ENCODE measurements around the gene FMN1. TPM values are rescaled to one million over a fixed set of nuclear protein-coding genes. Genes with fewer than 3 reads are reported as not detected.

Gene FMN1
- total RNA-seq, 4 donors from 2014 or later: 5.1 to 13.3 (median 9.0) TPM

GRCh38 chr15:33101036-33101435, 93.5 kb downstream of the FMN1 start:
- no peak overlapping the region for H3K4me3 ChIP-seq
- WGBS, 2 donors (ENCODE audit: low coverage in 1 of 2): 86 to 88% methylated on average over 3 of the region's 3 CpGs
- no peaks in the 10 kb centered on the region for H3K4me1 ChIP-seq
- no peak for TF ChIP-seq EP300 (IDR thresholded peaks at IDR 0.05)
- no peak for TF ChIP-seq POLR2AphosphoS5 (IDR thresholded peaks at IDR 0.05)
- TF ChIP-seq, protein P1, sequence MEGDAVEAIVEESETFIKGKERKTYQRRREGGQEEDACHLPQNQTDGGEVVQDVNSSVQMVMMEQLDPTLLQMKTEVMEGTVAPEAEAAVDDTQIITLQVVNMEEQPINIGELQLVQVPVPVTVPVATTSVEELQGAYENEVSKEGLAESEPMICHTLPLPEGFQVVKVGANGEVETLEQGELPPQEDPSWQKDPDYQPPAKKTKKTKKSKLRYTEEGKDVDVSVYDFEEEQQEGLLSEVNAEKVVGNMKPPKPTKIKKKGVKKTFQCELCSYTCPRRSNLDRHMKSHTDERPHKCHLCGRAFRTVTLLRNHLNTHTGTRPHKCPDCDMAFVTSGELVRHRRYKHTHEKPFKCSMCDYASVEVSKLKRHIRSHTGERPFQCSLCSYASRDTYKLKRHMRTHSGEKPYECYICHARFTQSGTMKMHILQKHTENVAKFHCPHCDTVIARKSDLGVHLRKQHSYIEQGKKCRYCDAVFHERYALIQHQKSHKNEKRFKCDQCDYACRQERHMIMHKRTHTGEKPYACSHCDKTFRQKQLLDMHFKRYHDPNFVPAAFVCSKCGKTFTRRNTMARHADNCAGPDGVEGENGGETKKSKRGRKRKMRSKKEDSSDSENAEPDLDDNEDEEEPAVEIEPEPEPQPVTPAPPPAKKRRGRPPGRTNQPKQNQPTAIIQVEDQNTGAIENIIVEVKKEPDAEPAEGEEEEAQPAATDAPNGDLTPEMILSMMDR (IDR thresholded peaks at IDR 0.05): no peak
- TF ChIP-seq POLR2A (IDR thresholded peaks at IDR 0.05): no peak
- H3K36me3 ChIP-seq: no peaks in the 10 kb centered on the region
- no peak overlapping the region for H3K27ac ChIP-seq
- H3K9me3 ChIP-seq: no peaks in the 10 kb centered on the region
- no peaks in the 10 kb centered on the region for H3K27me3 ChIP-seq
- no peak for ATAC-seq

DNA sequence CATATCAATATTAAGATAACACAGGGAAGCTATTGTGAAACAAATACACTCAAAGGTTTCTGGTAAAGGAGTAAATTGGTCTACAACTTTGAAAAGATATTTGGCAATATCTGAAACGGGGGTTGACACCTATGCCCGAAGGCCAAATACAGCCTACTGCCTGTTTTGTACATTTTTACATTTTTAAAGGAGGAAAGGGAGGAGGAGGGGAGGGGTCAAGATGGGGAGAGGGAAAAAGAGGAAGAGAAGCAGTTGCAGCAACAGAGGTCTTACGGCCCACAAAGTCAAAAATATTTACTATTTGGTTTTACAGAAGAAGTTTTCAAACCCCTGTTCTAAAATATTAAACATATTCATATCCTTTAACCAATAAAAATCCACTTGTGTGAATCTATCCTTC, 94.2 kb downstream of the FMN1 start:
- Histone ChIP-seq H3K36me3 (no peaks in the 10 kb centered on the region), H3K9me3 (no peaks in the 10 kb centered on the region), H3K4me1 (no peaks in the 10 kb centered on the region), H3K27me3 (no peaks in the 10 kb centered on the region), H3K4me3 (no peak overlapping the region), H3K27ac (no peak overlapping the region)
- no peak for TF ChIP-seq POLR2AphosphoS5 (IDR thresholded peaks at IDR 0.05)
- TF ChIP-seq, protein P1 (IDR thresholded peaks at IDR 0.05): no peak
- TF ChIP-seq POLR2A (IDR thresholded peaks at IDR 0.05): no peak
- TF ChIP-seq EP300 (IDR thresholded peaks at IDR 0.05): no peak
- 79 to 87% methylated on average over 3 of the region's 3 CpGs for WGBS, 2 donors (ENCODE audit: low coverage in 1 of 2)
- ATAC-seq: no peak

DNA sequence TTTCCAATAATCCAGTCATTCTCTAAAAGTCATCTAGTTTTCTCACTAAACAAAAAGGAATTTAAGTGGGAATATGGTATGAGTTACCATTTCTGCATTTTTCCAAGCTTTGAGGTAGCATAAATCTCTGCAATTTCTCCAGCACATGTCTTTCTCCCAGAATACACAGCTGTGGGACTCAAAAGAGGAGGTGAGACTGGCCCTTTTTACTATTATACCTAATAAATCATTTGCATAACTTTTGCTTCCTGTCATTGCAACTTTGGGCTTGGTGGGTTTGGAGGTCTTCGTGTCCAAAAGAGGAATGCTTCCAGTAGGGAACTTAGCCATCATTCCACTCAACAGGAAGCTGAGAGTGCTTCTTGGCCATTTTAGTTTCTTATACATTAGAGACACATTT, 94.8 kb downstream of the FMN1 start:
- TF ChIP-seq POLR2AphosphoS5 (IDR thresholded peaks at IDR 0.05) (no peak), EP300 (IDR thresholded peaks at IDR 0.05) (no peak), POLR2A (IDR thresholded peaks at IDR 0.05) (no peak)
- TF ChIP-seq, protein P1 (IDR thresholded peaks at IDR 0.05): no peak
- Histone ChIP-seq H3K9me3 (no peaks in the 10 kb centered on the region), H3K27me3 (no peaks in the 10 kb centered on the region), H3K36me3 (no peaks in the 10 kb centered on the region), H3K27ac (no peak overlapping the region), H3K4me3 (no peak overlapping the region), H3K4me1 (no peaks in the 10 kb centered on the region)
- ATAC-seq: no peak
- WGBS, 2 donors (ENCODE audit: low coverage in 1 of 2): 40 to 86% methylated on average over 1 of the region's 1 CpG

GRCh38 chr15:33099213-33099612, 95.3 kb downstream of the FMN1 start:
- no peaks in the 10 kb centered on the region for H3K4me1 ChIP-seq
- H3K27ac ChIP-seq: no peak overlapping the region
- WGBS, 2 donors (ENCODE audit: low coverage in 1 of 2): 100% methylated on average over 2 to 3 of the region's 3 CpGs
- no peaks in the 10 kb centered on the region for H3K27me3 ChIP-seq
- no peaks in the 10 kb centered on the region for H3K9me3 ChIP-seq
- ATAC-seq: no peak
- TF ChIP-seq POLR2AphosphoS5 (IDR thresholded peaks at IDR 0.05) (no peak), EP300 (IDR thresholded peaks at IDR 0.05) (no peak), POLR2A (IDR thresholded peaks at IDR 0.05) (no peak)
- TF ChIP-seq, protein P1 (IDR thresholded peaks at IDR 0.05): no peak
- no peak overlapping the region for H3K4me3 ChIP-seq
- no peaks in the 10 kb centered on the region for H3K36me3 ChIP-seq

GRCh38 chr15:33098094-33099058, 96.1 kb downstream of the FMN1 start:
- WGBS, 2 donors (ENCODE audit: low coverage in 1 of 2): 81 to 86% methylated on average over 5 of the region's 7 CpGs
- Histone ChIP-seq H3K27me3 (no peaks in the 10 kb centered on the region), H3K9me3 (no peaks in the 10 kb centered on the region), H3K4me3 (no peak overlapping the region), H3K4me1 (no peaks in the 10 kb centered on the region), H3K27ac (no peak overlapping the region), H3K36me3 (no peaks in the 10 kb centered on the region)
- TF ChIP-seq EP300 (IDR thresholded peaks at IDR 0.05) (no peak), POLR2A (IDR thresholded peaks at IDR 0.05) (no peak), POLR2AphosphoS5 (IDR thresholded peaks at IDR 0.05) (no peak)
- TF ChIP-seq, protein P1 (IDR thresholded peaks at IDR 0.05): no peak
- no peak for ATAC-seq
